NT2/D1 (cell line): ENCODE results near the gene FOXG1.

Source experiments
- SUZ12 ChIP-seq: IDR thresholded peaks from 2 replicates; pipeline ENCODE4 v1.6.1; 2011; ENCODE audit not compliant: insufficient read length, insufficient read depth; ENCODE audit errors: extremely low read depth
- YY1 ChIP-seq: IDR thresholded peaks from 2 replicates; pipeline ENCODE4 v1.6.1; 2011; ENCODE audit not compliant: insufficient read length, insufficient read depth
- ZNF274 ChIP-seq: IDR thresholded peaks from 2 replicates; pipeline ENCODE4 v1.6.1; 2011; ENCODE audit warnings: mild to moderate bottlenecking, low read depth, low read length

DNA sequence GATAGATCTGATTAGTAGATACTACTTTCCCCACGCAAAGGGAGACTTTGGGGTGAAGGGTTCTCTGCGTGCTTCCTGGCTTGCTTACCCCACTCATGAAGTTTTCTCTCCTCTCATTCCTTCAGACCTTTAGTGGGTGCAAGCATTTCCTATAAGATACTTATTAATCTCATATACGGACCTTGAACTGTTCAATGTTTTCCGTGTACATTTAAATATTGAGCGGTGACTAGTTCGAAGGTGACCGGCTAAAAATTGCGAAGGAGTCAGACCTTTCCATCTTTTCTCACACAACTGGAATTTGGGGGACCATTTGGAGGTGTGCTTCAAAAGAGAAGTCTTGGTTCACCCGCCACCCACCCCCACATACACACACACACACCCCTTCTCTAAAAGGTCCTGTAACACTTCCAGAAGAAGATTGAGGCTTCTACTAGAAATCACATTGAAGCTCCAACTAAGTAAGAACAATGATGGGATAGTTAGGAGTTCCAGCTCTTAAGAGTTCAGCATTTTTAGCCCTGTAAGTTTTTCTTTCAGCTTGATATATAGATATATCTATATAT, 6.1 kb upstream of the FOXG1 start:
- TF ChIP-seq ZNF274 (no peak), YY1 (no peak), SUZ12 (no peak)
